ENCODE results near the gene BBS9. TPM values are rescaled to one million over a fixed set of nuclear protein-coding genes. Genes with fewer than 3 reads are reported as not detected.

Gene BBS9
- total RNA-seq, 1 donor from 2014 or later = 3.8 TPM

DNA sequence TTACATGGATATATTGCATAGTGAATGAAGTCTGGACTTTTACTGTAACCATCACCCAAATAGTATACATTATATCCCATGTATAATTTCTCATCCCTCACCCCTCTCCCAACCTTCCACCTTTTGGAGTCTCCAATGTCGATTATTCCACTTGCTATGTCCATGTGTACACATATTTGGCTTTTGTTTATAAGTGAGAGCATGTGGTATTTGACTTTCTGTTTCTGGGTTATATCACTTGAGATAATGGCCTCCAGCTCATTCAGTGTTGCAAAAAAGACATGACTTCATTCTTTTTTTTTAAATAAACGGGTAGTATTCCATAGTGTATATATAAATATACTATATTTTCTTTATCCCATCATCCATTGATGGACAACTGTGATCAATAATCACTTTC is 487.4 kb downstream of the BBS9 start:
- Mint-ChIP-seq H3K36me3 (ENCODE audit: low read depth) (no peaks in the 10 kb centered on the region), H3K4me3 (no peak overlapping the region), H3K27ac (no peak overlapping the region), H3K27me3 (ENCODE audit: insufficient read depth) (no peaks in the 10 kb centered on the region), H3K4me1 (ENCODE audit: low read depth) (no peaks in the 10 kb centered on the region), H3K9me3 (peaks cover 3% of the 10 kb centered on the region)
- DNase-seq (ENCODE audit: low spot score) = no peak
- intact Hi-C loops (cut with micrococcal nuclease) = loop anchor here (10.0 kb wide), 1 partner anchor 432 kb away; no protein-coding TSS in a partner anchor

DNA sequence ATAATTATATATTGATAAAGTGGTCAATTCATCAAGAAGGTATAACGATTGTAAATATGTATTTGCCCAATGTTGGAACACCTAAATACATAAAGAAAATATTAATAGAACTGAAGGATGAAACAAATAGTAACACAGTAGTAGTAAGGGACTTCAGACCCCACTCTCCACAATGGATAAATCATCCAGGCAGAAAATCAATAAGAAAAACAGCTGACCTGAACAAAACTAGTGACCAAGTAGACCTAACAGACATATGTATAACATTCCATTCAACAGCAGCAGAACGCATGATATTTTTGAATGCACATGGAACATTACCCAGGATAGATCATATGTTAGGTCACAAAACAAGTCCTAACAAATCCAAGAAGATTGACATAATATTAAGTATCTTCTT is 489.9 kb downstream of the BBS9 start:
- H3K4me1 Mint-ChIP-seq (ENCODE audit: low read depth) = no peaks in the 10 kb centered on the region

DNA sequence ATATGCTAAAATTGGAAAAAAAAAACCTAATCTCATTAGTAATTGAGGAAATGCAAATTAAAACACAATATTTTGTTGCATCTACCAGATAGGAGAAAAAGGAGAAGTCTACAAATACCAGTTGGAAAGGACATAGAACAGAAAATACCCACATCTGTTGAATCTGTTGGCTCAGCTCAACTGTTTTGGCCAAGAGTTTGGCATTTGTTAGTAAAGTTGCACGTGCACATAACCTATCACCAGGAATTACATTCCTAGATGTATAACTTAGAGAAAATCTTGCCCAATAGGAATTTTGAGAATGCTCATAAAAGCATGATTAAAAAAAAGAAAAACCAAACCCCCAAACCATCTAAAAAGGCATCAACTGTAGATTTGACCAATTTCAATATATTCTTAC is 493.9 kb downstream of the BBS9 start:
- H3K36me3 Mint-ChIP-seq (ENCODE audit: low read depth) = no peaks in the 10 kb centered on the region
- no peaks in the 10 kb centered on the region for H3K9me3 Mint-ChIP-seq
- no peaks in the 10 kb centered on the region for H3K27me3 Mint-ChIP-seq (ENCODE audit: insufficient read depth)
- intact Hi-C loops (cut with micrococcal nuclease) = no loop called here
- no peaks in the 10 kb centered on the region for H3K4me1 Mint-ChIP-seq (ENCODE audit: low read depth)
- no peak for DNase-seq (ENCODE audit: low spot score)
- H3K4me3 Mint-ChIP-seq = no peak overlapping the region
- H3K27ac Mint-ChIP-seq = no peak overlapping the region

More for the DNA sequence above, 489.9 kb downstream of the BBS9 start:
- Mint-ChIP-seq H3K36me3 (ENCODE audit: low read depth) (no peaks in the 10 kb centered on the region), H3K9me3 (peaks cover 3% of the 10 kb centered on the region), H3K4me3 (no peak overlapping the region), H3K27me3 (ENCODE audit: insufficient read depth) (no peaks in the 10 kb centered on the region), H3K27ac (no peak overlapping the region)
- intact Hi-C loops (cut with micrococcal nuclease) = loop anchor here (10.0 kb wide), 1 partner anchor 434 kb away; no protein-coding TSS in a partner anchor
- no peak for DNase-seq (ENCODE audit: low spot score)

DNA sequence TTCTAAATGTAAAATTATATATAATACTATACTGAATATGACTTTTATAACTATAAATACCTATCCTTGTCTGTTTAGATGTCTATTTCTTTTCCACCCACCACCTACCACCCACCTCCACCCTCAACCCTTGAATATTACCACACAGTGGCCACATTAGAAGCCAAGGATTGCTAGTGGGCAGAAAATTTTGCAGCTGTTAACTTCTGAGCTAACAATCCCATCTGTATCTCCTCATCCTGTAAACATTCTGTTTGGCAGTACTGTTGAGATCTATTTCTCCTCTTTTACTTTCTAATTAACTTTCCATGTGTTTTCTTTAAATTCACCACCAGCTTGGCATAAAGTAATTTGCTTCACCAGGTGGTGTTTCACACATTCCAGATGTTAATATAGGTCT is 494.9 kb downstream of the BBS9 start:
- Mint-ChIP-seq H3K4me1 (ENCODE audit: low read depth) (no peaks in the 10 kb centered on the region), H3K27me3 (ENCODE audit: insufficient read depth) (no peaks in the 10 kb centered on the region), H3K4me3 (no peak overlapping the region), H3K9me3 (no peaks in the 10 kb centered on the region), H3K27ac (no peak overlapping the region), H3K36me3 (ENCODE audit: low read depth) (no peaks in the 10 kb centered on the region)
- no peak for DNase-seq (ENCODE audit: low spot score)
- intact Hi-C loops (cut with micrococcal nuclease) = no loop called here

GRCh38 chr7:33626869-33627268 is 497.5 kb downstream of the BBS9 start:
- H3K27me3 Mint-ChIP-seq (ENCODE audit: insufficient read depth) = no peaks in the 10 kb centered on the region
- intact Hi-C loops (cut with micrococcal nuclease) = no loop called here
- H3K36me3 Mint-ChIP-seq (ENCODE audit: low read depth) = no peaks in the 10 kb centered on the region

DNA sequence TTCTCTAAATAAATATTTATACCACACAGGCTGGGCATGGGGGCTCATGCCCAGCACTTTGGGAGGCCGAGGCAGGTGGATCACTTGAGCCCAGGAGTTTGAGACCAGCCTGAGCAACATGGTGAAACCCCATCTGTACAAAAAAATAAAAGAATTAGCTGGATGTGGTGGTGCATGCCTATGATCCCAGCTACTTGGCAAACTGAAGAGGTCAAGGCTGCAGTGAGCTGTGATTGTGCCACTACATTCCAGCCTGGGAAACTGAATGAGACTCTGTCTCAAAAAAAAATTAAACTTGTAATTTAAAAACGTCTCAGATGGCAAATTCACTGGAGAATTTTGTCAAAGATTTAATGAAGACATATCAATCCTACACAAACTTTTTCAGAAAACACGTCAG is 498.4 kb downstream of the BBS9 start:
- intact Hi-C loops (cut with micrococcal nuclease) = no loop called here
- H3K36me3 Mint-ChIP-seq (ENCODE audit: low read depth) = no peaks in the 10 kb centered on the region
- H3K4me3 Mint-ChIP-seq = no peak overlapping the region
- no peak for DNase-seq (ENCODE audit: low spot score)
- H3K9me3 Mint-ChIP-seq = no peaks in the 10 kb centered on the region
- no peaks in the 10 kb centered on the region for H3K27me3 Mint-ChIP-seq (ENCODE audit: insufficient read depth)
- no peak overlapping the region for H3K27ac Mint-ChIP-seq
- no peaks in the 10 kb centered on the region for H3K4me1 Mint-ChIP-seq (ENCODE audit: low read depth)

More at GRCh38 chr7:33626869-33627268, 497.5 kb downstream of the BBS9 start:
- no peak for DNase-seq (ENCODE audit: low spot score)
- H3K4me3 Mint-ChIP-seq = no peak overlapping the region
- no peaks in the 10 kb centered on the region for H3K9me3 Mint-ChIP-seq
- H3K27ac Mint-ChIP-seq = no peak overlapping the region
- H3K4me1 Mint-ChIP-seq (ENCODE audit: low read depth) = no peaks in the 10 kb centered on the region

- H3K36me3 Mint-ChIP-seq (ENCODE audit: low read depth) = no peaks in the 10 kb centered on the region
- no peaks in the 10 kb centered on the region for H3K4me1 Mint-ChIP-seq (ENCODE audit: low read depth)
- H3K27ac Mint-ChIP-seq = no peak overlapping the region
- H3K27me3 Mint-ChIP-seq (ENCODE audit: insufficient read depth) = no peaks in the 10 kb centered on the region
- no peaks in the 10 kb centered on the region for H3K9me3 Mint-ChIP-seq
- intact Hi-C loops (cut with micrococcal nuclease) = no loop called here
- no peak overlapping the region for H3K4me3 Mint-ChIP-seq
- DNase-seq (ENCODE audit: low spot score) = no peak
Measured at GRCh38 chr7:33628894-33629293, 499.5 kb downstream of the BBS9 start.

GRCh38 chr7:33630359-33630758 is 501.0 kb downstream of the BBS9 start:
- no peaks in the 10 kb centered on the region for H3K27me3 Mint-ChIP-seq (ENCODE audit: insufficient read depth)
- H3K4me1 Mint-ChIP-seq (ENCODE audit: low read depth) = no peaks in the 10 kb centered on the region
- H3K36me3 Mint-ChIP-seq (ENCODE audit: low read depth) = no peaks in the 10 kb centered on the region
- H3K4me3 Mint-ChIP-seq = no peak overlapping the region
- intact Hi-C loops (cut with micrococcal nuclease) = no loop called here
- no peaks in the 10 kb centered on the region for H3K9me3 Mint-ChIP-seq
- no peak for DNase-seq (ENCODE audit: low spot score)
- no peak overlapping the region for H3K27ac Mint-ChIP-seq

GRCh38 chr7:33632322-33632721 is 503.0 kb downstream of the BBS9 start:
- H3K36me3 Mint-ChIP-seq (ENCODE audit: low read depth) = no peaks in the 10 kb centered on the region
- H3K4me3 Mint-ChIP-seq = no peak overlapping the region
- no peak overlapping the region for H3K27ac Mint-ChIP-seq
- intact Hi-C loops (cut with micrococcal nuclease) = no loop called here
- no peaks in the 10 kb centered on the region for H3K4me1 Mint-ChIP-seq (ENCODE audit: low read depth)
- DNase-seq (ENCODE audit: low spot score) = no peak
- no peaks in the 10 kb centered on the region for H3K27me3 Mint-ChIP-seq (ENCODE audit: insufficient read depth)
- H3K9me3 Mint-ChIP-seq = no peaks in the 10 kb centered on the region

GRCh38 chr7:33632840-33633525 is 503.6 kb downstream of the BBS9 start:
- DNase-seq (ENCODE audit: low spot score) = no peak
- Mint-ChIP-seq H3K27ac (no peak overlapping the region), H3K4me1 (ENCODE audit: low read depth) (no peaks in the 10 kb centered on the region), H3K9me3 (no peaks in the 10 kb centered on the region), H3K4me3 (no peak overlapping the region), H3K27me3 (ENCODE audit: insufficient read depth) (no peaks in the 10 kb centered on the region), H3K36me3 (ENCODE audit: low read depth) (no peaks in the 10 kb centered on the region)
- intact Hi-C loops (cut with micrococcal nuclease) = no loop called here

GRCh38 chr7:33634606-33635005 is 505.2 kb downstream of the BBS9 start:
- Mint-ChIP-seq H3K4me3 (no peak overlapping the region), H3K9me3 (no peaks in the 10 kb centered on the region), H3K27me3 (ENCODE audit: insufficient read depth) (no peaks in the 10 kb centered on the region), H3K4me1 (ENCODE audit: low read depth) (no peaks in the 10 kb centered on the region), H3K27ac (no peak overlapping the region), H3K36me3 (ENCODE audit: low read depth) (no peaks in the 10 kb centered on the region)
- intact Hi-C loops (cut with micrococcal nuclease) = no loop called here
- no peak for DNase-seq (ENCODE audit: low spot score)

DNA sequence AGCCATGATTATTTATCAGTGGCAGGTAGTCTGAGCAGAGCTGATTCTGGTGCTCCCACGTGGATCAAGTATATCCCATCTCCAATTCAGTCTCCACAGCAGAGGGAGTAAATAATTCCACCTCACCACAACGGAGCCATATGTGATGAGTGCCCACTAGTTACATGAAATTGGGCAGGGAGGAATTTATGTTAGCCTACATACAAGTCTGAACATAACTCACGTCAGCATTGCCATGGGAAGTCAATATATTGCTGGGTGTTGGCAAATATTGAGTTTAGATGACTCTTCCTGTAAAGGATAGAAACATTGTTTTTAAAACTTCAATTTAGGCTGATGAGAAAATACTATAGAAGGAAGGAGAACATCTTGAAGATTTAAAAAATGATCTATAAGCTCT is 507.0 kb downstream of the BBS9 start:
- no peak overlapping the region for H3K4me3 Mint-ChIP-seq
- H3K27ac Mint-ChIP-seq = no peak overlapping the region
- intact Hi-C loops (cut with micrococcal nuclease) = no loop called here

GRCh38 chr7:33639552-33640197 is 510.3 kb downstream of the BBS9 start:
- Mint-ChIP-seq H3K27me3 (ENCODE audit: insufficient read depth) (no peaks in the 10 kb centered on the region), H3K36me3 (ENCODE audit: low read depth) (no peaks in the 10 kb centered on the region), H3K27ac (no peak overlapping the region), H3K9me3 (no peaks in the 10 kb centered on the region), H3K4me3 (no peak overlapping the region), H3K4me1 (ENCODE audit: low read depth) (no peaks in the 10 kb centered on the region)
- no peak for DNase-seq (ENCODE audit: low spot score)
- intact Hi-C loops (cut with micrococcal nuclease) = no loop called here

More for the DNA sequence above, 507.0 kb downstream of the BBS9 start:
- no peaks in the 10 kb centered on the region for H3K9me3 Mint-ChIP-seq
- no peaks in the 10 kb centered on the region for H3K4me1 Mint-ChIP-seq (ENCODE audit: low read depth)
- no peak for DNase-seq (ENCODE audit: low spot score)
- H3K36me3 Mint-ChIP-seq (ENCODE audit: low read depth) = no peaks in the 10 kb centered on the region
- no peaks in the 10 kb centered on the region for H3K27me3 Mint-ChIP-seq (ENCODE audit: insufficient read depth)

Data from activated T-helper 1 cell treated with anti-CD3 and anti-CD28 coated beads, Interleukin-12 subunit alpha, Interleukin-12 subunit beta, Interleukin-2, Interleukin-4 antibody, amounts not matched to agents 30 ng/mL and 10 ng/mL and 1 ng/mL, durations not matched to agents 14 hours and 24 hours and 36 hours (primary cell).